Nucleus accumbens (tissue), 56 donors: Measurements from ENCODE around the gene SSUH2.
A peak's percentile ranks its signal among the peaks of the same experiment; 100 is the strongest.
"Not testable (repeated sequence)": the region's sequence is repeated elsewhere in the genome, so short reads cannot be mapped to it uniquely, and the experiment has no call there.

Source experiments
- DNase-seq, 56 donors: peaks; one replicate each; lab custom pipeline; 2025; lab: John Stamatoyannopoulos, UW

SSUH2 gene

GRCh38 chr3:8593021-8593827 lies 51.4 kb downstream of the SSUH2 start:
- no peak for DNase-seq

- no peak for DNase-seq
Observed at GRCh38 chr3:8589880-8590556, 54.6 kb downstream of the SSUH2 start.

GRCh38 chr3:8584661-8585060 lies 59.9 kb downstream of the SSUH2 start:
- DNase-seq = no peak

- no peak for DNase-seq
Observed at GRCh38 chr3:8581806-8582445, 62.7 kb downstream of the SSUH2 start.

- DNase-seq = no peak
Observed at GRCh38 chr3:8581373-8581772, 63.2 kb downstream of the SSUH2 start.

- DNase-seq = not testable (repeated sequence)
Observed at GRCh38 chr3:8580434-8580833, 64.2 kb downstream of the SSUH2 start.

- DNase-seq = no peak
Observed at GRCh38 chr3:8579943-8580342, 64.7 kb downstream of the SSUH2 start.

- no peak for DNase-seq
Observed at GRCh38 chr3:8579096-8579495, 65.5 kb downstream of the SSUH2 start.

GRCh38 chr3:8578282-8578681 lies 66.3 kb downstream of the SSUH2 start:
- no peak for DNase-seq

- DNase-seq = no peak
Observed at GRCh38 chr3:8576841-8577571, 67.6 kb downstream of the SSUH2 start.

GRCh38 chr3:8576436-8576835 lies 68.2 kb downstream of the SSUH2 start:
- no peak for DNase-seq

- no peak for DNase-seq
Observed at GRCh38 chr3:8575364-8576104, 69.1 kb downstream of the SSUH2 start.

GRCh38 chr3:8574670-8575322 lies 69.8 kb downstream of the SSUH2 start:
- no peak for DNase-seq

- DNase-seq = no peak
Observed at GRCh38 chr3:8574040-8574669, 70.4 kb downstream of the SSUH2 start.

- no peak for DNase-seq
Observed at GRCh38 chr3:8573342-8573926, 71.2 kb downstream of the SSUH2 start.

GRCh38 chr3:8571256-8571655 lies 73.3 kb downstream of the SSUH2 start:
- DNase-seq = peak in 1 of 56 donors; percentile 6
